A673 (cell line): Measurements from ENCODE around the gene DENND5A. TPM values are rescaled to one million over a fixed set of nuclear protein-coding genes. Genes with fewer than 3 reads are reported as not detected.

Experiments used
- BruUV-seq: library from RNA; stranded (reverse); fragments of 400-500 nt; replicated peaks from 2 replicates; lab custom pipeline; 2021; lab: Mats Ljungman, UMichigan
- CTCF ChIA-PET: fragments of 300-600 bp; sonication (Branson Sonifier 250); formaldehyde crosslinking; loops from one replicate; lab custom pipeline; 2022; ENCODE audit warnings: antibody characterized with exemption; lab: Charles Lee
- POLR2A ChIA-PET: fragments of 300-600 bp; sonication (Branson Sonifier 250); formaldehyde crosslinking; loops from one replicate; lab custom pipeline; 2022; ENCODE audit warnings: antibody characterized with exemption; ENCODE audit not compliant: low non-redundant PET; lab: Charles Lee
- DNase-seq: peaks from one replicate; pipeline ENCODE4 v3.0.0-alpha.2; 2015; ENCODE audit warnings: low spot score
- H3K27ac ChIP-seq: fragments of 200-600 bp; sonication (generic); 2 replicates; pipeline ENCODE4 v1.5.1; 2016; ENCODE audit warnings: mixed run types, low read depth, mild to moderate bottlenecking, mixed read lengths, antibody characterized with exemption, low read length; ENCODE audit not compliant: poor library complexity, severe bottlenecking
- H3K27me3 ChIP-seq: fragments of 200-600 bp; sonication (generic); replicated peaks from 2 replicates; pipeline ENCODE4 v1.6.1; 2017; ENCODE audit warnings: mixed run types, low read depth, mild to moderate bottlenecking, mixed read lengths, antibody characterized with exemption, low read length; ENCODE audit not compliant: insufficient read depth, poor library complexity
- H3K36me3 ChIP-seq: fragments of 200-600 bp; sonication (generic); 2 replicates; pipeline ENCODE4 v1.6.1; 2016; ENCODE audit warnings: mixed run types, mild to moderate bottlenecking, mixed read lengths, antibody characterized with exemption, low read length; ENCODE audit not compliant: insufficient read depth, poor library complexity, severe bottlenecking
- H3K4me1 ChIP-seq: fragments of 200-600 bp; sonication (generic); 2 replicates; pipeline ENCODE4 v1.6.1; 2017; ENCODE audit warnings: mixed run types, mild to moderate bottlenecking, mixed read lengths, antibody characterized with exemption, low read length; ENCODE audit not compliant: insufficient read depth, poor library complexity, severe bottlenecking
- H3K4me3 ChIP-seq: fragments of 200-600 bp; sonication (generic); 2 replicates; pipeline ENCODE4 v1.5.1; 2016; ENCODE audit warnings: low read depth, mixed run types, mild to moderate bottlenecking, mixed read lengths, low read length; ENCODE audit not compliant: poor library complexity, severe bottlenecking
- H3K9me3 ChIP-seq: fragments of 200-600 bp; sonication (generic); 2 replicates; pipeline ENCODE4 v1.6.1; 2016; ENCODE audit warnings: mixed run types, low read depth, mild to moderate bottlenecking, mixed read lengths, antibody characterized with exemption, low read length; ENCODE audit not compliant: poor library complexity, severe bottlenecking
- EZH2 ChIP-seq: fragments of 200-600 bp; sonication (generic); IDR thresholded peaks from 2 replicates; pipeline ENCODE4 v1.6.1; 2017; ENCODE audit warnings: borderline replicate concordance, low read depth, mild to moderate bottlenecking, mixed read lengths, antibody characterized with exemption, low read length; ENCODE audit not compliant: poor library complexity, severe bottlenecking
- intact Hi-C: fragments of 100-400 bp; cut with micrococcal nuclease; formaldehyde crosslinking; loops from one replicate; pipeline ENCODE4 v1.10.0; 2022; ENCODE audit not compliant: unreplicated experiment
- total RNA-seq: library from RNA; stranded (reverse); gene quantifications from 2 replicates; pipeline ENCODE4 v1.2.3, GENCODE V29; 2021
- TF ChIP-seq, protein P1 (sequence below): fragments of 300-800, 200-600 bp; sonication (generic); conservative IDR thresholded peaks from 2 replicates; pipeline ENCODE4 v1.5.1; 2017; ENCODE audit warnings: low read depth, mild to moderate bottlenecking, antibody characterized with exemption, low read length, moderate library complexity, mixed read lengths

The DENND5A gene
- total RNA-seq, 1 experiment from 2014 or later: 65.4 TPM

DNA sequence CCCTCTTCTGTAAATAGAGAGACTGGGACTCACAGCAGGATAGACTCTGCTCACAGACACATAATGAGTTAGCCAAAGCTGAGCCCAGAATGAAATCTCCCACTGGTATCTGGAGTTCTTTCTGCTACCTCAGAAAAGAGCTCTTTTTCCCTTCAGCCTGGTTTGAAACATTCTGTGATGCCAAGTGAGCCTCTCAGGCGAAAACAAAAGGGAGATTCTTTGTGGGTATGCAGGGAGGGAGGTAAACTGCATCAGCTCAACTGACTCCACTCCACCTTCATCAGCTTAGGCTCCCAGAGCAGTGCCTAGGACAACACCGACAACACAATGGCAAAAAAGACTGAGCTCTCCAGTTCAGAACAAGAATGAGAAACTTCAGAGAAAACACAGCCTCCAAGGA, 118.7 kb downstream of the DENND5A start:
- Histone ChIP-seq H3K27me3 (no peaks in the 10 kb centered on the region), H3K27ac (no peak overlapping the region), H3K36me3 (peaks cover 30% of the 10 kb centered on the region), H3K4me1 (no peaks in the 10 kb centered on the region), H3K4me3 (no peak overlapping the region), H3K9me3 (no peaks in the 10 kb centered on the region)
- no TSS peak for BruUV-seq
- intact Hi-C loops: no loop called here
- ChIA-PET CTCF (no interaction called here), POLR2A (interaction anchor here (0.6 kb wide), 1 partner anchor 836 kb away, joined by 4 read pairs; no protein-coding TSS in a partner anchor)
- no peak for DNase-seq
- TF ChIP-seq EZH2: no peak
- TF ChIP-seq, protein P1, sequence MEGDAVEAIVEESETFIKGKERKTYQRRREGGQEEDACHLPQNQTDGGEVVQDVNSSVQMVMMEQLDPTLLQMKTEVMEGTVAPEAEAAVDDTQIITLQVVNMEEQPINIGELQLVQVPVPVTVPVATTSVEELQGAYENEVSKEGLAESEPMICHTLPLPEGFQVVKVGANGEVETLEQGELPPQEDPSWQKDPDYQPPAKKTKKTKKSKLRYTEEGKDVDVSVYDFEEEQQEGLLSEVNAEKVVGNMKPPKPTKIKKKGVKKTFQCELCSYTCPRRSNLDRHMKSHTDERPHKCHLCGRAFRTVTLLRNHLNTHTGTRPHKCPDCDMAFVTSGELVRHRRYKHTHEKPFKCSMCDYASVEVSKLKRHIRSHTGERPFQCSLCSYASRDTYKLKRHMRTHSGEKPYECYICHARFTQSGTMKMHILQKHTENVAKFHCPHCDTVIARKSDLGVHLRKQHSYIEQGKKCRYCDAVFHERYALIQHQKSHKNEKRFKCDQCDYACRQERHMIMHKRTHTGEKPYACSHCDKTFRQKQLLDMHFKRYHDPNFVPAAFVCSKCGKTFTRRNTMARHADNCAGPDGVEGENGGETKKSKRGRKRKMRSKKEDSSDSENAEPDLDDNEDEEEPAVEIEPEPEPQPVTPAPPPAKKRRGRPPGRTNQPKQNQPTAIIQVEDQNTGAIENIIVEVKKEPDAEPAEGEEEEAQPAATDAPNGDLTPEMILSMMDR: no peak

GRCh38 chr11:9145283-9145682, 119.9 kb downstream of the DENND5A start:
- CTCF ChIA-PET: no interaction called here
- Histone ChIP-seq H3K4me3 (no peak overlapping the region), H3K27ac (no peak overlapping the region), H3K9me3 (no peaks in the 10 kb centered on the region), H3K4me1 (no peaks in the 10 kb centered on the region), H3K27me3 (no peaks in the 10 kb centered on the region), H3K36me3 (peaks cover 29% of the 10 kb centered on the region)
- intact Hi-C loops: no loop called here
- no peak for TF ChIP-seq EZH2
- TF ChIP-seq, protein P1: no peak
- no peak for DNase-seq
- POLR2A ChIA-PET: no interaction called here
- BruUV-seq: no TSS peak

DNA sequence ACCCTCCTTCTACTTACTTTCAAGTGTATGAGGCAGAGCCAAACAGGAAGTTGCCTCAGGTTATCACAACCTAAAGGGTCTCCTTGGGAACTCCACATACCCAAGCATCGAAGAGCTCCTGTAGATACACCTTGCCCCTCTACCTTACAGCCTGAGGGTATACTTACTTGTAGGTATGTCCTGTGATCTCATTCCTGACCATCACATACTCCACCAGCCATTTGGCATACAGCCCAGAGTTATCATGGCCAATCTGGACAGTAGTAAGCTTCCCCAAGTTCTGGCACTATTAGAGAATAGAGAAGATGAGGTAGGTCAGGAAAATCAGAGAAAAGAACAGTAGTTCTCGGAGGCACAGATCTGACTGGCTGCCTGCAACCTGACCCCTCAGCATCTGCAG, 120.3 kb downstream of the DENND5A start:
- peaks cover 25% of the 10 kb centered on the region for H3K36me3 ChIP-seq
- H3K4me3 ChIP-seq: no peak overlapping the region
- BruUV-seq: no TSS peak
- ChIA-PET POLR2A (no interaction called here), CTCF (no interaction called here)
- H3K27me3 ChIP-seq: no peaks in the 10 kb centered on the region
- peaks cover 3% of the 10 kb centered on the region for H3K4me1 ChIP-seq
- H3K27ac ChIP-seq: no peak overlapping the region
- no peaks in the 10 kb centered on the region for H3K9me3 ChIP-seq
- intact Hi-C loops: no loop called here
- no peak for TF ChIP-seq EZH2
- TF ChIP-seq, protein P1: no peak
- no peak for DNase-seq
